Kidney (tissue), 14 donors: Measurements from ENCODE around the gene NF2. TPM values are rescaled to one million over a fixed set of nuclear protein-coding genes. Genes with fewer than 3 reads are reported as not detected.

Experiments used
- DNase-seq, 5 donors: peaks; one replicate each; pipeline ENCODE4 v3.0.0-alpha.2; 2013 to 2020
- FAIRE-seq: peaks from 2 replicates; lab custom pipeline; 2012; peaks lifted over from hg19 to GRCh38; lab: Jason Lieb, UNC
- H3K27ac ChIP-seq, 2 donors: one replicate each; pipeline ENCODE4 v1.7.0; 2013; ENCODE audit warnings: low read depth in 2 of 2, low read length in 2 of 2, inconsistent platforms in 1 of 2
- H3K27me3 ChIP-seq: one replicate; pipeline ENCODE4 v1.7.1; 2013; ENCODE audit warnings: low read length, inconsistent platforms; ENCODE audit not compliant: control insufficient read depth, insufficient read depth
- H3K36me3 ChIP-seq, 3 donors: one replicate each; pipeline versions ENCODE4 v1.7.0 to v1.7.1; 2013; ENCODE audit warnings: low read length in 3 of 3, control low read depth in 1 of 3, inconsistent platforms in 1 of 3; ENCODE audit not compliant: insufficient read depth in 3 of 3, control insufficient read depth in 2 of 3
- H3K4me1 ChIP-seq, 3 donors: one replicate each; pipeline versions ENCODE4 v1.7.0 to v1.7.1; 2013; ENCODE audit warnings: low read length in 3 of 3, inconsistent platforms in 1 of 3, low read depth in 1 of 3; ENCODE audit not compliant: control insufficient read depth in 2 of 3, insufficient read depth in 2 of 3
- H3K4me3 ChIP-seq, 3 donors: one replicate each; pipeline versions ENCODE4 v1.7.0 to v1.8.1; 2013; ENCODE audit warnings: low read length in 3 of 3, control low read depth in 1 of 3, inconsistent platforms in 1 of 3
- H3K9ac ChIP-seq, 3 donors: one replicate each; pipeline versions ENCODE4 v1.7.0 to v1.7.1; 2013; ENCODE audit warnings: low read length in 3 of 3, control low read depth in 1 of 3, inconsistent platforms in 1 of 3
- H3K9me3 ChIP-seq, 3 donors: one replicate each; pipeline versions ENCODE4 v1.7.0 to v1.7.1; 2013; ENCODE audit warnings: low read length in 3 of 3, control low read depth in 1 of 3, inconsistent platforms in 1 of 3; ENCODE audit not compliant: control insufficient read depth in 2 of 3, insufficient read depth in 1 of 3
- intact Hi-C: fragments of 100-400 bp; cut with DNase I; formaldehyde crosslinking; loops from one replicate; pipeline ENCODE4 v1.11.1; 2022
- polyA plus RNA-seq: library from polyadenylated mRNA; stranded (reverse); fragments of 350-450 nt; fragmentation: Illumina TruSeq; extraction: RNeasy Lipid Tissue Mini Kit (QIAGEN cat#74804); gene quantifications from one replicate; pipeline ENCODE4 v1.2.3, GENCODE V29; 2014; ENCODE audit warnings: low read depth, low replicate concordance; ENCODE audit not compliant: insufficient read depth
- total RNA-seq: library from RNA; stranded (reverse); fragmentation: NEBNext Ultra II Directional; extraction: Animal tissue kit (Norgen Biotek cat#: 25700); gene quantifications from one replicate; pipeline ENCODE4 v1.2.1, GENCODE V29; 2021
- TF ChIP-seq, protein P1 (sequence below): IDR thresholded peaks from 3 replicates; pipeline ENCODE4 v1.5.1; 2012; ENCODE audit warnings: mild to moderate bottlenecking, moderate library complexity, borderline replicate concordance; ENCODE audit not compliant: insufficient read depth; ENCODE audit errors: extremely low read depth
- donor health status: control.
- donor health status: control.
- donor health status: control.
- donor health status: control.
- donor health status: control.
- donor health status: DM: yes; HTN: yes; CAD: no.
- donor health status: Normal renal cell carcinoma (clear cell type).

Gene NF2
- total and polyA plus RNA-seq, 2 donors from 2014 or later, result 15.4 to 60.6 TPM

DNA sequence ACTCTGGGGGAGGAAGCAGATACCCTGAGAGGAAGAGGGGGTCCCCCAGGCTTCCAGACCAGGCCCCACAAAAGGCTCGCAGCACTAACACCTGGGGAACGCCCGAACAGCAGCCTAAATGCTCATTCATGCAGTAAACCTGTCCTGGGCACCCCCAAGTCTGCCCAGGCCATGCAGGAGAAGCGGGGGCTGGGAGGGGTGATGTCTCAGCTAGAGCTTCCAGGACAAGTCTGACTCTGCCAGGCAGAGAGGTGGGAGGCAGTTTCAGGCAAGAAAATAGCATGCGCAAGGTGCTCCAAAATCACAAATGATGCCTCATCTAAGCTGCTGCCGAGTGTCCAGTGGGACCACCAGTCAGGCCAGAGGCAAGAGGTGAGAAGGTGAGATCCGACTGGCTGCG is 131.0 kb downstream of the NF2 start:
- FAIRE-seq (no peak), DNase-seq (no peak)
- intact Hi-C loops, result no loop called here
- Histone ChIP-seq H3K9ac (no peak overlapping the region), H3K4me1 (no peaks in the 10 kb centered on the region), H3K27ac (no peak overlapping the region), H3K27me3 (no peaks in the 10 kb centered on the region), H3K36me3 (no peaks in the 10 kb centered on the region), H3K9me3 (no peaks in the 10 kb centered on the region), H3K4me3 (no peak overlapping the region)
- TF ChIP-seq, protein P1, sequence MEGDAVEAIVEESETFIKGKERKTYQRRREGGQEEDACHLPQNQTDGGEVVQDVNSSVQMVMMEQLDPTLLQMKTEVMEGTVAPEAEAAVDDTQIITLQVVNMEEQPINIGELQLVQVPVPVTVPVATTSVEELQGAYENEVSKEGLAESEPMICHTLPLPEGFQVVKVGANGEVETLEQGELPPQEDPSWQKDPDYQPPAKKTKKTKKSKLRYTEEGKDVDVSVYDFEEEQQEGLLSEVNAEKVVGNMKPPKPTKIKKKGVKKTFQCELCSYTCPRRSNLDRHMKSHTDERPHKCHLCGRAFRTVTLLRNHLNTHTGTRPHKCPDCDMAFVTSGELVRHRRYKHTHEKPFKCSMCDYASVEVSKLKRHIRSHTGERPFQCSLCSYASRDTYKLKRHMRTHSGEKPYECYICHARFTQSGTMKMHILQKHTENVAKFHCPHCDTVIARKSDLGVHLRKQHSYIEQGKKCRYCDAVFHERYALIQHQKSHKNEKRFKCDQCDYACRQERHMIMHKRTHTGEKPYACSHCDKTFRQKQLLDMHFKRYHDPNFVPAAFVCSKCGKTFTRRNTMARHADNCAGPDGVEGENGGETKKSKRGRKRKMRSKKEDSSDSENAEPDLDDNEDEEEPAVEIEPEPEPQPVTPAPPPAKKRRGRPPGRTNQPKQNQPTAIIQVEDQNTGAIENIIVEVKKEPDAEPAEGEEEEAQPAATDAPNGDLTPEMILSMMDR, result no peak

DNA sequence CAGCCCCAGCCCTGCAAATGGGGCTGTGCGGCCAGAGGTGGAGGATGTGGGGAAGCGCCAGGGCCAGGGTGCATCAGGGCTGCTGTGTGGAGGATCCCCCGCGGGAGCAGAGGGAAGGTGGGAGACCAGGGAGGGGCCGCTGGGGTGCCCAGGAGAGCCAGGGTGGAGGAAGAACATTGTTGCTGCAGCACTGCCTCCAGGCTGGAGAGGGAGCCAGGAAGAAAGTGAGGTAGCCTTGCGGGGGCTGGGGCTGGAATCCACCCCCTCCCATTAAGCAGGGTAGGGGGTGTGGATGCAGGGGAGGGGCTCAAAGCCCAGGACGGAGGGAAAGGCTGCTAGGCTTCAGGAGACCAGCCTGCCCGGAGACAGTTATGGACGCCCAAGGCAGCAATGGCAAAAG is 131.4 kb downstream of the NF2 start:
- intact Hi-C loops, result no loop called here
- Histone ChIP-seq H3K9me3 (no peaks in the 10 kb centered on the region), H3K36me3 (no peaks in the 10 kb centered on the region), H3K4me3 (no peak overlapping the region), H3K27ac (no peak overlapping the region), H3K27me3 (no peaks in the 10 kb centered on the region), H3K4me1 (no peaks in the 10 kb centered on the region), H3K9ac (no peak overlapping the region)
- FAIRE-seq, result no peak
- TF ChIP-seq, protein P1, result no peak
- peak in 2 of 5 donors; percentile 24 to 29 for DNase-seq

DNA sequence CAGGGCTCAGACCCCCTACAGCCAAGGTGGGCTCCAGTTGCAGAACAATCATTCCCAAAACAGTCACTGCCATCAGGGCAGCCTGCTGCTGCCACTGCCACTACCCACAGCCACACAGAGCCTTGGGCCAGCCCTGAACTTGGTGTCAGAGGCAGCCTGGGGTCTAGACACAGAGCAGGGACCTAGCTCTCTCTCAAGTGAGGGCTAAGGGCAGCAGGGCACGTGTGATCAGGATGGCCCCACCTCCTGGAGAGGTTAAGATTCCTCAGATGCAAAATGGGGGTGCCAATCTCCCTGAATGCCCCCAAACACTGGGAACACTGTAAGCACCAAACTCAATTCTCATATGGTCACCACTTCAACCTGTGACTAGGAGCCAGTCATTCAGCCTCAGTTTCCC is 132.0 kb downstream of the NF2 start:
- no peaks in the 10 kb centered on the region for H3K4me1 ChIP-seq
- no peak overlapping the region for H3K9ac ChIP-seq
- H3K27me3 ChIP-seq, result no peaks in the 10 kb centered on the region
- TF ChIP-seq, protein P1, result no peak
- H3K4me3 ChIP-seq, result no peak overlapping the region
- DNase-seq, result no peak
- H3K27ac ChIP-seq, result no peak overlapping the region
- no peaks in the 10 kb centered on the region for H3K9me3 ChIP-seq
- intact Hi-C loops, result no loop called here
- peaks cover 0 to 4% (median 0%) of the 10 kb centered on the region in 3 donors for H3K36me3 ChIP-seq
- no peak for FAIRE-seq
